ENCODE measurements around the gene KCNN1. TPM values are rescaled to one million over a fixed set of nuclear protein-coding genes. Genes with fewer than 3 reads are reported as not detected.
"Not testable (repeated sequence)": the region's sequence is repeated elsewhere in the genome, so short reads cannot be mapped to it uniquely, and the experiment has no call there.

The KCNN1 gene
- 0.24 TPM for polyA plus RNA-seq (2013, experiment 1 of 2; ENCODE audit: insufficient read length)
- 0.49 TPM for polyA plus RNA-seq (2013, experiment 2 of 2; ENCODE audit: insufficient read length)

DNA sequence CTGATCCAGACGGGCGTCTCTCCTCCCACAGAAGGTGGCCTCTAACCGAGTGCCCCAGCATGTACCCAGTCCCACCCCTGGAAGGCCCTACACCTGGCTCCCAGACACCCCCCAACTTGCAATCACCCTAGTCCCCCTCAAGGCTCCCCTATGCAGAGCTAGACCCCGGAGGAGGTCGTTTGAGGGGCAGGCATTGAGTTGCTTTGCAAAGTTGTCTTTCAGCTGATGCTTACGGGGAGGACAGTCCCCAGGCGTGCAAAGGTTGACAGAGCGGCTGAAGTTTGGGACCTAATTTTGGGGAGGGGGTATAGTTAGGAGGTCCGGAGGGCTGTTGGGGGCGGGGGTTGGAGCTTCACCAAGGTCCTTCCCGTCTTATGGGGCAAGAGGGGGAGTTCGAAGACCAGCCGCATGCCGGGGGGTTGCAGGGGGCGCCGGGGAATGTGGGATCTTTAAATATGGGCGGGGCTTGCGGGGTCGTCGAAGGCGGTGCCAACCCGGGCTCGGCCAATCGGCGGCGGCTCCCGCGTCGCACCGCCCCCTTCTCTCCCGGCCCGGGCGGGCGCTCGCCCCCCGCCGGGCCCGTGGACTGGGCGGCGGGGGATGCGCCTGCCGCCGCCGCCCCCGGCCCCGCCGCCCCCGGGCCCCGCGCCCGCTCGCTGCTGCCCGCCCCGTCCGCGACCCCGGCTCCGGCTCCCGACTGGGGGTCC is at the start of gene KCNN1:
Gene KCNN1 (plus strand): TSS at position 558 of the 707 bp plus-strand sequence. CDS start 6,782 bp downstream, outside the sequence.
- peak; percentile 5 for DNase-seq

GRCh38 chr19:17918151-17918550 is 48.8 kb upstream of the KCNN1 start:
- not testable (repeated sequence) for DNase-seq

- DNase-seq: not testable (repeated sequence)
These were observed 47.8 kb upstream of the KCNN1 start for GRCh38 chr19:17919122-17919521.

DNA sequence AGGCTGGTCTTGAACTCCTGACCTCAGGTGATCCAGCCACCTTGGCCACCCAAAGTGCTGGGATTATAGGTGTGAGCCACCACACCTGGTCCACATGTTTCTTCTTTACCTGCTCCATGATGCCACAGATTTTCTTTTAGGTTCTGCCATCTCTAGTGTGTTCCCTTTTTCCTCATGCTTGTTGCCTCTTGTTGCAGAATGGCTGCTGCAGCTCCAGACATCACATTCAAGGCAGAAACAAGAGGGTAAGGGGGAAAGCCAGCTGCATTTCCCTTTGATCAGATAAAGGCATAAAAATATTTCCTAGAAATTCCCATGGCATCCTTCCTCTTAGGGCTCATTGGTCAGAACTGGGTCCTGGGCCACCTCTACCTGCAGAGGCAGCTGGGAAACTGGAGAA is 46.4 kb upstream of the KCNN1 start:
- no peak for DNase-seq

DNA sequence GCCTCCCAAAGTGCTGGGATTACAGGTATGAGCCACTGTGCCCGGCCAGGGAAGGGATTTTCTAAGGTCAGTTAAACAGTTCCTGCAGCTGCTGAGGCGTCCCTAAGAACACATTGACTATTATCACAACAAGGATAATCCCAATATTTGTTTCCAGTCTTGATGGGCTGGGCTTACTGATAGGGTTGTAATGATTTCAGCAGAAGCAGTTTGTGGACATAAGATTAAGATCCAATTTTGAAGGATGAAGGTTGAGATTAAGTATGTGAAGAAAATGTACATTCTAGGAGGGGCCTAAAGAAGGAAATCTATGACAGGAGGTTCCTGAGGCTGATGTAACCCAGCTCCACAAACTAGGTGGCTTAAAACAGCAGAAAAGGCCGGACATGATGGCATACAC is 44.8 kb upstream of the KCNN1 start:
- no peak for DNase-seq

DNA sequence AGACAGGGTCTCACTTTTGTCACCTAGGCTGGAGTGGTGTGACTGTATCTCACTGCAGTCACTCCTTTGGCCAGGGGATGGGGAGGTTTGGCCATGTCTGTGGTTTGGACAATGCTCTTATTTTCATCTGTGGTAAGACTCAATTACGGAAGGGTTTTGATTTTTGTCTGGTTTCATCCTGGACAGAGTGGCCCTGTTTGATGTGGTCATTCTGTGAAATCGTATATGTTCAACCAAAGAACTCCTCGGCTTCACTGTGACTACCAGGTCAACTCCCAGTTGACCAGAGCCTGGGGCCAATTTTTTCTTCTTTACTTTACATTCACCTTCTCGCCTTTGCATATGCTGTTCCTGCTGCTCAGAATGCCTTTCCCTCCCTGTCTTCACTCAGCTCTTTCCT is 40.9 kb upstream of the KCNN1 start:
- DNase-seq: no peak

- no peak for DNase-seq
These were observed 37.9 kb upstream of the KCNN1 start for GRCh38 chr19:17929056-17929455.

GRCh38 chr19:17931532-17932191 is 35.2 kb upstream of the KCNN1 start:
- DNase-seq: no peak

- peak; percentile 92 for DNase-seq
These were observed 34.2 kb upstream of the KCNN1 start, which contains the start of gene CCDC124 for GRCh38 chr19:17932485-17933338. Gene CCDC124 (plus strand): TSS chr19:17933015. CDS start chr19:17936421, 3,406 bp downstream.

DNA sequence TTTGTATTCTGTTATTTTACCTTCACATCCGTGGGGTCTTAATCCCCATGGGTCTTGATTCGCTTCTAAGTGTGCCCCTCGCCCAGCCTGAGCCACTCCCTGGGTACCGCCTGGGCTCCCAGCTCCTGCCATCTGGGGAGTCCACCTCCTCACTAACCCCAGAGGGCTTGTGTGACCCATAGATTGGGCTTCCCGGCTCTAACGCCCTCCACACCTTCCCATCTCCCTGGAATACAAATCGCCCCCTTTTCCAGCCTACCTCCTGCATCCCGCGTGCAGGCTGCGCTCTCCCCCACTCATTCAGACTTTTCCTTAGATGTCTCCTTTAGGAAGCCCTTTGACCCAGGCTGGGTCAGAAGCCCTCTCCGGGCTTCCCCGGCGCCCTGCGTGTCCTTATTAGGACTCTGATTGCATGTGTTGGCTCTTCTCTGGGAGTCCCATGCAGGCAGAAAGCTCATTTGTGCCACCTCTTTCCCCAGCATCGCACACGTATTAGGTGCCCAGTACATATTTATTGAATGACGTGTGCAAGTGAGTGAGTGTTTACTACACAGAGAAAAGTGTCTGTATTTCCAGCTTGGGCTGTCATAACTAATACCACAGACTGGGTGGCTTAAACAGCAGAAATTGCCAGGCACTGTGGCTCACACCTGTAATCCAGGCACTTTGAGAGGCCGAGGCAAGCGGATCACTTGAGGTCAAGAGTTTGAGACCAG is 33.3 kb upstream of the KCNN1 start:
- DNase-seq: peak; percentile 19

GRCh38 chr19:17936379-17936778 is 30.5 kb upstream of the KCNN1 start:
- DNase-seq: no peak

DNA sequence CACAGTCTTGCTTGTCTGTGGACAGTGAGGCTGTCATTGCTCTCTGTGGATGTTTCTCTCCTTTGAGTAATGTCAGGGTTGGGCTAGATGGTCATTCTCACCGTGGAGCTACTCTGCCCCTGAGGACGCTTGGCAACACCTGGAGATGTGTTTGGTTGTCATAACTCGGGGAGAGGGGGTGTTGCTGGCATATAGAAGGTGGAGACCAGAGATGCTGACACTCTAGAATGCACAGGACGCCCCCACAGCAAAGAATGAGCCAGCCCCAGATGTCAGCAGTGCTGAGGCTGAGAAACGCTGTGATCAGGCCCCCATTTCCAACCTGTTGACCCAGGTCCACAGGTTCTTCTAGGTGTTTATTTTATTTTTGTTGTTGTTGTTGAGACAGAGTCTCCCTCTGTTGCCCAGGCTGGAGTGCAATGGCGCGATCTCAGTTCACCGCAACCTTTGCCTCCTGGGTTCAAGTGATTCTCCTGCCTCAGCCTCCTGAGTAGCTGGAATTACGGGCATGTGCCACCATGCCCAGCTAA is 29.5 kb upstream of the KCNN1 start:
- DNase-seq: no peak

- DNase-seq: peak; percentile 79
These were observed 28.6 kb upstream of the KCNN1 start for GRCh38 chr19:17938092-17938845.

DNA sequence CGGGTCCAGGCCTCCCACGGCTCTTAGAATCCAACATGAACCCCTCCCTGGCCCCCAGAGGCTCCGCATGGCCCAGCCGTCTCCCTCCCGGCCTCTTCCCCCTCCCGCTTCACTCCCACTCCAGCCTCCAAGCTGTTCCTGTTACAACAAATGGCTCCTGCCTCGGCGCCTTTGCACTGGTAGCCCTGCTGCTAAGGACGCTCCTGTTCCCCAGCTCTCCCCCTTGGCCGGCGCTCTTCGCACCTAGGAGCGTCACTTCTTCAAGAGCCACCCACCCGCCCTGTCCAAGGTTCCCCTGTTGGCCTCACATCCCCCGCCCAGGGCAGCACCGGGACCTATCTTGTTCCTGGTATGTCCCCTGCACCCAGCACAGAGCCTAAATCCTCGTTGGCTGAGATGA is 24.7 kb upstream of the KCNN1 start:
- DNase-seq: no peak

GRCh38 chr19:17942582-17943273 is 24.2 kb upstream of the KCNN1 start:
- DNase-seq: no peak

DNA sequence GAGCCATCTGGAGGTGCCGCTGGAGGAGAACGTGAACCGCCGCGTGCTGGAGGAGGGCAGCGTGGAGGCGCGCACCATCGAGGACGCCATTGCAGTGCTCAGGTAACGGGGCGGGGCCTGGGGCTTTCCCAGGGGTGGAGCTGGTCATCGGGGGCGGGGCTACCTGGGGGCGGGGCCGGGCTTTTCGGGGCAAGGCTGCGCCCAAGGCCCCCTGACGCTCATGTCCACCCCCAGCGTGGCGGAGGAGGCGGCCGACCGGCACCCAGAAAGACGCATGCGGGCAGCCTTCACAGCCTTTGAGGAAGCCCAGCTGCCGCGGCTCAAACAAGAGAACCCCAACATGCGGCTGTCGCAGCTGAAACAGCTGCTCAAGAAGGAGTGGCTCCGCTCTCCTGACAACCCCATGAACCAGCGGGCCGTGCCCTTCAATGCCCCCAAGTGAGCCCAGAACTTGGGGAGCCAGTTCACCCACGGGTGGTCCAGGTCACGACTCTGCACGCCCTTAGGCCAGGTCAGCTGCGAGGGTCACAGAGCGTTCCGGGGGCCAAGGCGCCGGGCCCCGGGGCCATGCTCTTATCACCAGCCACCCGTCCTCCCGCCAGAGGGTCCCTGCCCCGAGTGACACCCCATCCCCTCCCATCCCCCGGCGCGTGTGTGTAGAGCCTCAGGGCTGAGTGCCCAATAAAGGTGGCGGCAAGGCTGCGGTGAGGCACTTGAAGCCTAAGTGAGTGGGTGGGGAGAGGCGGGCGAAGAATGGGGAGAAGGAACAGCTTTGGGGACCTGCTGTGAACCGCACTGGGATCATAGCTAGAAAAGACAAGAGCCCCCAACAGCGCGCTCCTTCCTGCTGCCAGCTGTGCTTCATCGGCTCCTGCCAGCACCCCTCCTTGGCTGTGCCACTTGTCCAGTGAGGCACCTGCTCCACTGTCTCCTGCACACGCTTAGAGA is 23.4 kb upstream of the KCNN1 start:
- no peak for DNase-seq

- DNase-seq: peak; percentile 56
These were observed 22.6 kb upstream of the KCNN1 start for GRCh38 chr19:17944301-17944700.

DNA sequence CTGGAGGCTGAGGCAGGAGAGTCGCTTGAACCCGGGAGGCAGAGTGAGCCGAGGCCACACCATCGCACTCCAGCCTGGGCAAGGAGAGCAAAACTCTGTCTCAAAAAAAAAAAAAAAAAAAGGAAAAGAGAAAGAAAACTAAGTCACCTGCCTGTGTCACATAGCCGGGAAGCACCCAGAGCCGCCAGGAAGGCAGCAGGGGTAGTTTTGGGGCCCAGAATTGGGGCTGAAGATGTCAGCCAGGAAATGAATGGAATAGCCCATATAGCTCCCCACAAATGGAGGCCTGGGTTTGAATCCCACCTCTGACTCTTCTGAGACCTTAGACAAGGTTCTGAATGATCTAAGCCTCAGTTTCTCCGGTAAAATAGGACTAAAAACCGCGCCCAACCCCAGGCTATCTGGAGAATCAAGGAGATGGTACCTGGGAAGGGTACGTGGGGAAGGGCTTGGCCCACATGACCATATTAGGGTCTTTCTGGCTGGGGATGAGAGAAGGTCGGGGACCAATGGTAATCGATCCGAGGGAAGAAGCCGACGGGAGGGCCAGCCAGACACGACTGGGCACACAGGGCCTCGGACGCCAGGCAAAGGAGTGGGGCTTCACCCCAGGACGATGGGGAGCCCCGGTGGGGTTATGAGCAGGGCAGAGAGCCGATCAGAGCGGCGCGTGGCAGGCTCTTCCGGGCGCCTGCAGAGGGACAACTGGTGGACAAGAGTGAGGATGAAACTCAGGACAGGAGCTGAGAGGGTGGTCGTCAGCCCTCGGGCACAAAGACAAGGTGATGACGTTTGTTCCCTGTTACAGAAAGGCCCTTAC is 19.7 kb upstream of the KCNN1 start:
- DNase-seq: no peak
